ENCODE measurements around the gene RNF167. TPM values are rescaled to one million over a fixed set of nuclear protein-coding genes. Genes with fewer than 3 reads are reported as not detected.

RNF167 gene
- total and polyA plus RNA-seq, 2 of the 13 experiments (the other 11 are each of a cell fraction or from before 2014, with no cell fraction given): 44.1 to 45.4 TPM

- TF ChIP-seq ZNF589 (CRISPR knock-in tag; conservative IDR thresholded peaks at IDR 0.05) (no peak), MZF1 (CRISPR knock-in tag; IDR thresholded peaks at IDR 0.05; ENCODE audit: borderline replicate concordance) (no peak), REPIN1 (CRISPR knock-in tag; IDR thresholded peaks at IDR 0.05; ENCODE audit: borderline replicate concordance, low read depth) (no peak), ZNF235 (CRISPR knock-in tag; IDR thresholded peaks at IDR 0.05; ENCODE audit: borderline replicate concordance) (no peak), RBAK (CRISPR knock-in tag; IDR thresholded peaks at IDR 0.05) (no peak), RELA (CRISPR knock-in tag; IDR thresholded peaks at IDR 0.05) (no peak), ZSCAN22 (CRISPR knock-in tag; IDR thresholded peaks at IDR 0.05) (no peak), THAP8 (CRISPR knock-in tag; IDR thresholded peaks at IDR 0.05; ENCODE audit: borderline replicate concordance) (no peak), TGIF2 (CRISPR knock-in tag; IDR thresholded peaks at IDR 0.05) (peak; percentile 20; the same call in 1 of the 2 replicates), ZSCAN12 (CRISPR knock-in tag; IDR thresholded peaks at IDR 0.05) (no peak), NFYC (CRISPR knock-in tag; IDR thresholded peaks at IDR 0.05) (peak; percentile 95), POGZ (CRISPR knock-in tag; IDR thresholded peaks at IDR 0.05) (no peak), ZNF34 (CRISPR knock-in tag; IDR thresholded peaks at IDR 0.05; ENCODE audit: borderline replicate concordance) (no peak), ZNF326 (CRISPR knock-in tag; IDR thresholded peaks at IDR 0.05; ENCODE audit: borderline replicate concordance) (no peak), ARNT2 (CRISPR knock-in tag; IDR thresholded peaks at IDR 0.05; ENCODE audit: low read depth) (peak; percentile 61; the same call in 1 of the 2 replicates), BCL6 (CRISPR knock-in tag; IDR thresholded peaks at IDR 0.05) (no peak; the same call in 1 of the 2 replicates), MAX (IDR thresholded peaks at IDR 0.05) (peak; percentile 50; the same call in 1 of the 2 replicates), ZBTB25 (CRISPR knock-in tag; IDR thresholded peaks at IDR 0.05) (peak; percentile 14; the same call in 1 of the 2 replicates), ZSCAN9 (CRISPR knock-in tag; IDR thresholded peaks at IDR 0.05; ENCODE audit: borderline replicate concordance) (no peak)
- TF ChIP-seq, protein P1, sequence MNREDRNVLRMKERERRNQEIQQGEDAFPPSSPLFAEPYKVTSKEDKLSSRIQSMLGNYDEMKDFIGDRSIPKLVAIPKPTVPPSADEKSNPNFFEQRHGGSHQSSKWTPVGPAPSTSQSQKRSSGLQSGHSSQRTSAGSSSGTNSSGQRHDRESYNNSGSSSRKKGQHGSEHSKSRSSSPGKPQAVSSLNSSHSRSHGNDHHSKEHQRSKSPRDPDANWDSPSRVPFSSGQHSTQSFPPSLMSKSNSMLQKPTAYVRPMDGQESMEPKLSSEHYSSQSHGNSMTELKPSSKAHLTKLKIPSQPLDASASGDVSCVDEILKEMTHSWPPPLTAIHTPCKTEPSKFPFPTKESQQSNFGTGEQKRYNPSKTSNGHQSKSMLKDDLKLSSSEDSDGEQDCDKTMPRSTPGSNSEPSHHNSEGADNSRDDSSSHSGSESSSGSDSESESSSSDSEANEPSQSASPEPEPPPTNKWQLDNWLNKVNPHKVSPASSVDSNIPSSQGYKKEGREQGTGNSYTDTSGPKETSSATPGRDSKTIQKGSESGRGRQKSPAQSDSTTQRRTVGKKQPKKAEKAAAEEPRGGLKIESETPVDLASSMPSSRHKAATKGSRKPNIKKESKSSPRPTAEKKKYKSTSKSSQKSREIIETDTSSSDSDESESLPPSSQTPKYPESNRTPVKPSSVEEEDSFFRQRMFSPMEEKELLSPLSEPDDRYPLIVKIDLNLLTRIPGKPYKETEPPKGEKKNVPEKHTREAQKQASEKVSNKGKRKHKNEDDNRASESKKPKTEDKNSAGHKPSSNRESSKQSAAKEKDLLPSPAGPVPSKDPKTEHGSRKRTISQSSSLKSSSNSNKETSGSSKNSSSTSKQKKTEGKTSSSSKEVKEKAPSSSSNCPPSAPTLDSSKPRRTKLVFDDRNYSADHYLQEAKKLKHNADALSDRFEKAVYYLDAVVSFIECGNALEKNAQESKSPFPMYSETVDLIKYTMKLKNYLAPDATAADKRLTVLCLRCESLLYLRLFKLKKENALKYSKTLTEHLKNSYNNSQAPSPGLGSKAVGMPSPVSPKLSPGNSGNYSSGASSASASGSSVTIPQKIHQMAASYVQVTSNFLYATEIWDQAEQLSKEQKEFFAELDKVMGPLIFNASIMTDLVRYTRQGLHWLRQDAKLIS (CRISPR knock-in tag; IDR thresholded peaks at IDR 0.05): no peak
- TF ChIP-seq, protein P2, sequence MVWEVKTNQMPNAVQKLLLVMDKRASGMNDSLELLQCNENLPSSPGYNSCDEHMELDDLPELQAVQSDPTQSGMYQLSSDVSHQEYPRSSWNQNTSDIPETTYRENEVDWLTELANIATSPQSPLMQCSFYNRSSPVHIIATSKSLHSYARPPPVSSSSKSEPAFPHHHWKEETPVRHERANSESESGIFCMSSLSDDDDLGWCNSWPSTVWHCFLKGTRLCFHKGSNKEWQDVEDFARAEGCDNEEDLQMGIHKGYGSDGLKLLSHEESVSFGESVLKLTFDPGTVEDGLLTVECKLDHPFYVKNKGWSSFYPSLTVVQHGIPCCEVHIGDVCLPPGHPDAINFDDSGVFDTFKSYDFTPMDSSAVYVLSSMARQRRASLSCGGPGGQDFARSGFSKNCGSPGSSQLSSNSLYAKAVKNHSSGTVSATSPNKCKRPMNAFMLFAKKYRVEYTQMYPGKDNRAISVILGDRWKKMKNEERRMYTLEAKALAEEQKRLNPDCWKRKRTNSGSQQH (CRISPR knock-in tag; IDR thresholded peaks at IDR 0.05; ENCODE audit: low read depth): no peak
- TF ChIP-seq, protein P3, sequence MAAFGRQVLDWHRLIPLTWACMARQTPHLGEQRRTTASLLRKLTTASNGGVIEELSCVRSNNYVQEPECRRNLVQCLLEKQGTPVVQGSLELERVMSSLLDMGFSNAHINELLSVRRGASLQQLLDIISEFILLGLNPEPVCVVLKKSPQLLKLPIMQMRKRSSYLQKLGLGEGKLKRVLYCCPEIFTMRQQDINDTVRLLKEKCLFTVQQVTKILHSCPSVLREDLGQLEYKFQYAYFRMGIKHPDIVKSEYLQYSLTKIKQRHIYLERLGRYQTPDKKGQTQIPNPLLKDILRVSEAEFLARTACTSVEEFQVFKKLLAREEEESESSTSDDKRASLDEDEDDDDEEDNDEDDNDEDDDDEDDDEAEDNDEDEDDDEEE (CRISPR knock-in tag; IDR thresholded peaks at IDR 0.05): no peak
These were observed 26.9 kb downstream of the RNF167 start (continued) for GRCh38 chr17:4966844-4967538.

All from HepG2 (cell line).